Activated naive CD8-positive, alpha-beta T cell treated with anti-CD3 and anti-CD28 coated beads, Interleukin-2, amount 50 U/mL, for 24 hours (primary cell): ENCODE data around the gene ZMPSTE24.

ENCODE experiments used
- ATAC-seq: fragments of 150-1000 bp; cut with Tn5 transposase; one replicate; pipeline ENCODE4 v1.10.0; 2021
- DNase-seq: peaks from one replicate; pipeline ENCODE4 v3.0.0; 2021
- H3K27ac Mint-ChIP-seq: one replicate; pipeline ENCODE4 v1.8.0; 2021; ENCODE audit warnings: mild to moderate bottlenecking, mixed read lengths
- H3K27me3 Mint-ChIP-seq: one replicate; pipeline ENCODE4 v1.8.0; 2021; ENCODE audit warnings: mixed read lengths
- H3K36me3 Mint-ChIP-seq: one replicate; pipeline ENCODE4 v1.8.0; 2021; ENCODE audit warnings: low read depth, mixed read lengths
- H3K4me1 Mint-ChIP-seq: one replicate; pipeline ENCODE4 v1.8.0; 2021; ENCODE audit warnings: mixed read lengths
- H3K4me3 Mint-ChIP-seq: one replicate; pipeline ENCODE4 v1.8.0; 2021; ENCODE audit warnings: mild to moderate bottlenecking, moderate library complexity, mixed read lengths
- H3K9me3 Mint-ChIP-seq: one replicate; pipeline ENCODE4 v1.8.0; 2021; ENCODE audit warnings: mixed read lengths

The ZMPSTE24 gene

GRCh38 chr1:40247655-40248054 lies 10.4 kb upstream of the ZMPSTE24 start, which contains the start of gene TMCO2:
TSS of gene TMCO2 (plus strand) at chr1:40247937. CDS start at chr1:40247994, 57 bp downstream.
- Mint-ChIP-seq H3K27ac (no peak within 1 kb of the TSS), H3K4me1 (peaks cover 7% of the 10 kb centered on the region), H3K4me3 (no peak within 1 kb of the TSS), H3K36me3 (no peaks in the 10 kb centered on the region), H3K27me3 (no peaks in the 10 kb centered on the region), H3K9me3 (no peaks in the 10 kb centered on the region)
- DNase-seq: no peak
- ATAC-seq: no peak

- Mint-ChIP-seq H3K4me3 (no peak overlapping the region), H3K4me1 (peaks cover 7% of the 10 kb centered on the region), H3K9me3 (no peaks in the 10 kb centered on the region), H3K27me3 (no peaks in the 10 kb centered on the region), H3K27ac (no peak overlapping the region), H3K36me3 (no peaks in the 10 kb centered on the region)
- no peak for ATAC-seq
- no peak for DNase-seq
Measured at GRCh38 chr1:40248412-40248811, 9.6 kb upstream of the ZMPSTE24 start.

GRCh38 chr1:40251456-40251855 lies 6.6 kb upstream of the ZMPSTE24 start:
- no peak overlapping the region for H3K4me3 Mint-ChIP-seq
- no peaks in the 10 kb centered on the region for H3K27me3 Mint-ChIP-seq
- DNase-seq (no peak), ATAC-seq (no peak)
- peaks cover 11% of the 10 kb centered on the region for H3K4me1 Mint-ChIP-seq
- H3K9me3 Mint-ChIP-seq: no peaks in the 10 kb centered on the region
- no peak overlapping the region for H3K27ac Mint-ChIP-seq
- no peaks in the 10 kb centered on the region for H3K36me3 Mint-ChIP-seq

DNA sequence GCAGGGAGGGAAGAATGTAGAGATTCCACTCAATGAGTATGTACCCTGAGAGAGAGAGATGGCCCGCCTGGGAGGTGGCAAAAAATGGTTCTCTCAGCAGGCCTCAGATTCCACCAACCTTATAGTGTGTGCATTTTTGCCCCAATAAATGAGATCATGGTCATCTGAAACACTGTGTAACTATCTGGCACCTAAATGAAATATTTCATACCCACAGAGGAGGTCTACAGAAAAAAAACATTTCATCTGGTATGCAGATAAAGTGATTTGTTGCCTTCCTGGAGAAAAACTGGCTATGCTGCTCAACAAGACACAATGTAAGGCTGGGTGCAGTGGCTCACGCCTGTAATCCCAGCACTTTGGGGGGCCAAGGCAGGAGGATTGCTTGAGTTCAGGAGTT lies 5.4 kb upstream of the ZMPSTE24 start:
- peaks cover 18% of the 10 kb centered on the region for H3K4me1 Mint-ChIP-seq
- H3K27ac Mint-ChIP-seq: no peak overlapping the region
- no peaks in the 10 kb centered on the region for H3K9me3 Mint-ChIP-seq
- no peaks in the 10 kb centered on the region for H3K27me3 Mint-ChIP-seq
- H3K36me3 Mint-ChIP-seq: peaks cover 1% of the 10 kb centered on the region
- DNase-seq (no peak), ATAC-seq (no peak)
- H3K4me3 Mint-ChIP-seq: no peak overlapping the region

- H3K27me3 Mint-ChIP-seq: no peaks in the 10 kb centered on the region
- no peak for DNase-seq
- H3K4me3 Mint-ChIP-seq: no peak overlapping the region
- H3K4me1 Mint-ChIP-seq: peaks cover 37% of the 10 kb centered on the region
- H3K36me3 Mint-ChIP-seq: peaks cover 7% of the 10 kb centered on the region
- no peak for ATAC-seq
- H3K27ac Mint-ChIP-seq: no peak overlapping the region
- no peaks in the 10 kb centered on the region for H3K9me3 Mint-ChIP-seq
Measured at GRCh38 chr1:40255231-40255630, 2.8 kb upstream of the ZMPSTE24 start.

DNA sequence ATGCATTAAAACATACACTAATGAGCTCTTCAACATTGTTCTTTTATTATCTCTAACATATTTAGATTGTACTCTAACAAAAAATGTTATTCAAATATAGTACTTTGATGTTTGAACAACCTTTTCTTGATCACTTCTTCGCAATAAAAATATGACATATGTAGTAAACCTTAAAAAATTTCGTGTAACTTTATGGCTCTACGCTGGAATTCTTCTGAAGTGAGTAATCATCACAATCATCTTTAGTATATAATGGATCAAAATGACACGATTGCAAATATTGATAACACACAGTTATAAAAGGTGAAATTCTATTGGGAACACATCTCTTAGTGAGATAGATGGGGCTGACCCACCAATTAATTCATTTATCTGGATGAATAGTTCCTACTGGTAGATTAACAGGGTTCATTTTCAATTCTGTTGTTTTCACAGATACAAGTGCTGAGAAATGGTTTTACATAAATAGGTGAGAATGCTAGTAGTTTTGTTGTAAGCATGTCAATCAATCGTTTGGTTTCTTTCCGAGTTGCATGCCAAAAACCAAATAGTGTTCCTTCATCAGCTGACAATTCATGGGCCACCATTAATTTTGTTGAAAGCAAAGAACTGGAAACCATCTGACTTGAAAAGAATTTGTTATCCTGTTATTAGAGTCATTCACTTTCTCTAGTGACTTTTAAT lies 1.5 kb upstream of the ZMPSTE24 start:
- peaks cover 49% of the 10 kb centered on the region for H3K4me1 Mint-ChIP-seq
- H3K4me3 Mint-ChIP-seq: peak overlapping the region; percentile 92
- DNase-seq (no peak), ATAC-seq (no peak)
- no peaks in the 10 kb centered on the region for H3K9me3 Mint-ChIP-seq
- peaks cover 20% of the 10 kb centered on the region for H3K36me3 Mint-ChIP-seq
- peak overlapping the region; percentile 96 for H3K27ac Mint-ChIP-seq
- H3K27me3 Mint-ChIP-seq: no peaks in the 10 kb centered on the region

DNA sequence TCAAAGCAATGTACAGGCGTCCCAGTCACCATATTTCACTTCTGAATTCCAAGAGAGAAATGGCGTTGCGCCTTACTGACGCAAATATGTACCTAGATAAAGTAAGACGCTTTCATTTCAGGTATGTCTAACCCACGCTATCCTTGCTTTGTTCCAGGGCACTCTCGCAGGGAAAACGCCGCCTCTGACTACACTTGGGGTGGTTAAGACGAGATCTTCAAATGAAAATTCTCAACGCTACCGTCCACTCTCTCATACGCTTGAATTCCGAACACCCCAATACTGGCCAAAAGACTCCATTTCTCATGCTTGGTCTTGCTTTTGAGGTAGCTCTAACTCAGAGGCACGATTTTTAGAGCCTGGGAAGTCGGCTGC lies 736 bp upstream of the ZMPSTE24 start:
- Mint-ChIP-seq H3K9me3 (no peaks in the 10 kb centered on the region), H3K4me1 (peaks cover 53% of the 10 kb centered on the region), H3K4me3 (peak overlapping the region; percentile 92), H3K27ac (peak overlapping the region; percentile 96), H3K36me3 (peaks cover 28% of the 10 kb centered on the region), H3K27me3 (no peaks in the 10 kb centered on the region)
- DNase-seq (no peak), ATAC-seq (no peak)

DNA sequence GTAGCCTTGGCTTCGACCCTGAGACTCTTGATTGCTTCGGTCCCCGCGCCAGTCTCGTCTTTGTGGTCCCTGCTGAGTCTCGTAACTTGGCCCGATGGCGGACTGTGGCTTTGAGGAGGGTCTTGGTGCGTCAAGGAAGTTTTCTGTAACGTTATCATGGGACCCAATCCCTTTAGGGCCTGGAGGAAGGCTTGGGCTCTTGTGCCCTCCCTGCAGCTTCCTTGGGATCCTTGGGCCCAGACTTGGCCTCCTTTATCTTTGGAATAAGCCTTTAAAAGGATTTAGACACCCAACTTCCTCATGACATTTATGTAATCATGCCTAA lies 371 bp downstream of the ZMPSTE24 start:
- Mint-ChIP-seq H3K27me3 (no peaks in the 10 kb centered on the region), H3K36me3 (peaks cover 37% of the 10 kb centered on the region), H3K27ac (peak overlapping the region; percentile 96), H3K4me3 (peak overlapping the region; percentile 92), H3K4me1 (peaks cover 62% of the 10 kb centered on the region), H3K9me3 (no peaks in the 10 kb centered on the region)
- DNase-seq: no peak
- ATAC-seq: no peak

- peak; percentile 97 for ATAC-seq
- H3K36me3 Mint-ChIP-seq: peaks cover 71% of the 10 kb centered on the region
- peak; percentile 22 for DNase-seq
- H3K4me3 Mint-ChIP-seq: peak overlapping the region; percentile 61
- H3K27ac Mint-ChIP-seq: peak overlapping the region; percentile 90
- no peaks in the 10 kb centered on the region for H3K27me3 Mint-ChIP-seq
- peaks cover 66% of the 10 kb centered on the region for H3K4me1 Mint-ChIP-seq
- no peaks in the 10 kb centered on the region for H3K9me3 Mint-ChIP-seq
Measured at GRCh38 chr1:40264354-40264781, 6.3 kb downstream of the ZMPSTE24 start.

DNA sequence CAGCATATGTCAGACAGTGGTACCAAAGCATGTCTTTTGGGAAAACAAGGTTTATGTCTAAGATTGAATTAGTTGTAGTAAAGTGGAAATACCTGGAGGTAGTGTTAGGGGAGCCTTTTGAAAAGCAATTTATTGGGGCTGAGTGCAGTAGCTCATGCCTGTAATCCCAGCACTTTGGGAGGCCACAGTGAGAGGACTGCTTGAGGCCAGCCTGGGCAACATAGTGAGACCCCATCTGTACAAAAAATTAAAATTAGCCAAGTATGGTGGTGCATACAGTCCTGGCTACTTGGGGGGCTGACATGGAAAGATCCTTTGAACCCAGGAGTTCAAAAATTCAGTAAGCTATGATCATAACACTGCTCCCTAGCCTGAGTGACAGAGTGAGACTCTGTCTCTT lies 7.3 kb downstream of the ZMPSTE24 start:
- H3K9me3 Mint-ChIP-seq: no peaks in the 10 kb centered on the region
- H3K36me3 Mint-ChIP-seq: peaks cover 73% of the 10 kb centered on the region
- H3K4me1 Mint-ChIP-seq: peaks cover 66% of the 10 kb centered on the region
- no peak overlapping the region for H3K27ac Mint-ChIP-seq
- no peaks in the 10 kb centered on the region for H3K27me3 Mint-ChIP-seq
- no peak for DNase-seq
- H3K4me3 Mint-ChIP-seq: no peak overlapping the region
- no peak for ATAC-seq

DNA sequence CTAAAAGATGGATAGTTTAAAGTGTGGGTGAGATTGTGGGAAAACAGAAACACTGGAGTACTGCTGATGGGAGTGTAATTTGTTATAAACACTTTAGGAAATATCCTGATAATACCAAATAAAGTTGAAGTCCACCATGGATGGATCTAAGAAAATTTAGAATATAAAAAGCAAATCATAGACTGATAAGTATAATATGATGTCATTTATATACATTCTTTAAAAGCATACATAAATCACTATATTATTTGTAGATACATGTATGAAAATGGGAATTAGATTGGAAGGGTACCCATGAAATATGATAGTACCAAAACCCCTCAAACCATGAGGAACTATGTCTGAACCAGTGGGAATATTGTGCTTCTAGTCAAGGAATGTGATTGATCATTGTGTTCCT lies 7.9 kb downstream of the ZMPSTE24 start:
- Mint-ChIP-seq H3K27ac (no peak overlapping the region), H3K4me3 (no peak overlapping the region), H3K27me3 (no peaks in the 10 kb centered on the region), H3K9me3 (no peaks in the 10 kb centered on the region), H3K4me1 (peaks cover 66% of the 10 kb centered on the region), H3K36me3 (peaks cover 73% of the 10 kb centered on the region)
- no peak for ATAC-seq
- no peak for DNase-seq

DNA sequence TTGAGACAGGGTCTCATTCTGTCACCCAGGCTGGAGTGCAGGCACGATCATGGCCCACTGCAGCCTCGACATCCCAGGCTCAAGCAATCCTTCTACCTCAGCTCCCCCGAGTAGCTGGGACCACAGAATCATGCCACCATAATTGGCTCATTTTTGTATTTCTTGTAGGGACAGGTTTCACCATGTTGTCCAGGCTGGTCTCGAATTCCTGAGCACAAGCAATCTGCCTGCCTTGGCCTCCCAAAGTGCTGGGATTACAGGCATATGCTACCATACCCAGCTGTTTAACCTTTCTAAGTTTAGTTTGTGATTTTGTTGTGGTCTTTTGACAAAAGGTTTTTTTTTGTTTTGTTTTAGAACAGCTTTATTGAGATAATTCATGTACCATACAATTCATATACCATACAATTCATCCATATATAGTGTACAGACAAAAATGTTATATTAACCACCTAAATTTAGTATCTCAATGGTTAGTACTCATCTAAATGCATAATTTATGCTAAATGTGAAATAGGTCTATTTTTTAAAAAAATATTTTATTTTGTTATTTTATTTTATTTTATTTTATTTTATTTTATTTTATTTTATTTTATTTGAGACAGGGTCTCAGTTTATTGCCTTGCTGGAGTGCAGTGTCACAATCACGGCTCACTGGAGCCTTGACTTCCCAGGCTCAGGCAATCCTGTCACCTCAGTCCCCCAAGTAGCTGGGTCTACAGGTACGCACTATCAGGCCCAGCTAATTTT lies 8.9 kb downstream of the ZMPSTE24 start:
- Mint-ChIP-seq H3K4me3 (no peak overlapping the region), H3K4me1 (peaks cover 64% of the 10 kb centered on the region), H3K36me3 (peaks cover 72% of the 10 kb centered on the region), H3K27me3 (no peaks in the 10 kb centered on the region), H3K27ac (no peak overlapping the region), H3K9me3 (no peaks in the 10 kb centered on the region)
- ATAC-seq: no peak
- no peak for DNase-seq

DNA sequence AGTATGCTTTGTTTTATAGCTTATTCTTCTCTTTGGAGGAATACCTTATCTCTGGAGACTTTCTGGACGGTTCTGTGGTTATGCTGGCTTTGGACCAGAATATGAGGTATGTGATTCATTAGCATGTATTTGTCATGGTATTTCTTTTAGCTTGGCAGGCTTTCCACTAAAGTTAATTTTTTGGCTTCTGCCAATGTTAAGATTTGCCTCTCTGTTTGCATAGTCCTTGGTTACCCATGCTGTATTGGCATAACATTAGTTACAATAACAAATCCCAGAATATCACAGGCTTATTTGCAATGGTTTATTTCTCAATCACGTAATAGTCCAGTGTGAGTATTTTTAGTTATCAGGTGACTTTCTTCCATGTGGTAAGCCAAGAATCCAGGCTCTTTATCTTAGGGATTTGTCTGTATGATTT lies 9.7 kb downstream of the ZMPSTE24 start:
- Mint-ChIP-seq H3K9me3 (no peaks in the 10 kb centered on the region), H3K36me3 (peaks cover 72% of the 10 kb centered on the region), H3K27me3 (no peaks in the 10 kb centered on the region), H3K27ac (no peak overlapping the region), H3K4me1 (peaks cover 63% of the 10 kb centered on the region), H3K4me3 (no peak overlapping the region)
- DNase-seq: no peak
- ATAC-seq: no peak

GRCh38 chr1:40268211-40268610 lies 10.2 kb downstream of the ZMPSTE24 start:
- Mint-ChIP-seq H3K27me3 (no peaks in the 10 kb centered on the region), H3K27ac (no peak overlapping the region), H3K4me1 (peaks cover 59% of the 10 kb centered on the region), H3K36me3 (peaks cover 72% of the 10 kb centered on the region), H3K4me3 (no peak overlapping the region), H3K9me3 (no peaks in the 10 kb centered on the region)
- ATAC-seq: no peak
- no peak for DNase-seq

- H3K9me3 Mint-ChIP-seq: no peaks in the 10 kb centered on the region
- H3K27ac Mint-ChIP-seq: peak overlapping the region; percentile 75
- H3K27me3 Mint-ChIP-seq: no peaks in the 10 kb centered on the region
- H3K36me3 Mint-ChIP-seq: peaks cover 70% of the 10 kb centered on the region
- peak; percentile 95 for ATAC-seq
- no peak for DNase-seq
- H3K4me1 Mint-ChIP-seq: peaks cover 38% of the 10 kb centered on the region
- peak overlapping the region; percentile 27 for H3K4me3 Mint-ChIP-seq
Measured at GRCh38 chr1:40270152-40270834, 12.3 kb downstream of the ZMPSTE24 start.
